NCI-H2196 treated with DMSO at 0.1 percent for 48 hours (cell line): ENCODE measurements around the gene CROT.

Experiments
- DNase-seq: peaks from one replicate; lab custom pipeline; 2025; ENCODE audit not compliant: unreplicated experiment; lab: John Stamatoyannopoulos, UW

The CROT gene

GRCh38 chr7:87339373-87339897, 6.0 kb upstream of the CROT start:
- DNase-seq, result no peak

- DNase-seq, result no peak
These were observed 4.0 kb upstream of the CROT start for GRCh38 chr7:87341441-87341840.

GRCh38 chr7:87342231-87342630, 3.2 kb upstream of the CROT start:
- no peak for DNase-seq

- DNase-seq, result no peak
These were observed 1.0 kb upstream of the CROT start for GRCh38 chr7:87344446-87344845.

- DNase-seq, result no peak
These were observed 503 bp downstream of the CROT start for GRCh38 chr7:87345962-87346371.

- no peak for DNase-seq
These were observed 1.7 kb downstream of the CROT start for GRCh38 chr7:87347207-87347606.

- no peak for DNase-seq
These were observed 2.2 kb downstream of the CROT start for GRCh38 chr7:87347664-87348063.

- no peak for DNase-seq
These were observed 9.3 kb downstream of the CROT start for GRCh38 chr7:87354749-87355148.

- no peak for DNase-seq
These were observed 11.0 kb downstream of the CROT start for GRCh38 chr7:87356448-87356847.

- DNase-seq, result no peak
These were observed 13.9 kb downstream of the CROT start for GRCh38 chr7:87359366-87359765.

GRCh38 chr7:87361320-87361719, 15.9 kb downstream of the CROT start:
- no peak for DNase-seq

GRCh38 chr7:87363342-87363741, 17.9 kb downstream of the CROT start:
- DNase-seq, result no peak

- DNase-seq, result no peak
These were observed 18.8 kb downstream of the CROT start for GRCh38 chr7:87364246-87364645.

- DNase-seq, result no peak
These were observed 23.8 kb downstream of the CROT start for GRCh38 chr7:87369216-87369615.

- no peak for DNase-seq
These were observed 25.3 kb downstream of the CROT start for GRCh38 chr7:87370660-87371180.

- peak; percentile 12 for DNase-seq
These were observed 30.4 kb downstream of the CROT start for GRCh38 chr7:87375662-87376435.

- DNase-seq, result no peak
These were observed 35.4 kb downstream of the CROT start for GRCh38 chr7:87380905-87381304.

GRCh38 chr7:87391020-87391701, 45.7 kb downstream of the CROT start:
- DNase-seq, result no peak

GRCh38 chr7:87395442-87396020, 50.1 kb downstream of the CROT start:
- no peak for DNase-seq

- no peak for DNase-seq
These were observed 53.0 kb downstream of the CROT start for GRCh38 chr7:87398446-87398845.

- DNase-seq, result no peak
These were observed 59.2 kb downstream of the CROT start for GRCh38 chr7:87404674-87405073.

- no peak for DNase-seq
These were observed 65.7 kb downstream of the CROT start for GRCh38 chr7:87411186-87411585.
